COR-L47 (cell line): Measurements from ENCODE around the gene NMUR1.

Source experiments
- DNase-seq: peaks from one replicate; lab custom pipeline; 2025; lab: John Stamatoyannopoulos, UW

Gene NMUR1

DNA sequence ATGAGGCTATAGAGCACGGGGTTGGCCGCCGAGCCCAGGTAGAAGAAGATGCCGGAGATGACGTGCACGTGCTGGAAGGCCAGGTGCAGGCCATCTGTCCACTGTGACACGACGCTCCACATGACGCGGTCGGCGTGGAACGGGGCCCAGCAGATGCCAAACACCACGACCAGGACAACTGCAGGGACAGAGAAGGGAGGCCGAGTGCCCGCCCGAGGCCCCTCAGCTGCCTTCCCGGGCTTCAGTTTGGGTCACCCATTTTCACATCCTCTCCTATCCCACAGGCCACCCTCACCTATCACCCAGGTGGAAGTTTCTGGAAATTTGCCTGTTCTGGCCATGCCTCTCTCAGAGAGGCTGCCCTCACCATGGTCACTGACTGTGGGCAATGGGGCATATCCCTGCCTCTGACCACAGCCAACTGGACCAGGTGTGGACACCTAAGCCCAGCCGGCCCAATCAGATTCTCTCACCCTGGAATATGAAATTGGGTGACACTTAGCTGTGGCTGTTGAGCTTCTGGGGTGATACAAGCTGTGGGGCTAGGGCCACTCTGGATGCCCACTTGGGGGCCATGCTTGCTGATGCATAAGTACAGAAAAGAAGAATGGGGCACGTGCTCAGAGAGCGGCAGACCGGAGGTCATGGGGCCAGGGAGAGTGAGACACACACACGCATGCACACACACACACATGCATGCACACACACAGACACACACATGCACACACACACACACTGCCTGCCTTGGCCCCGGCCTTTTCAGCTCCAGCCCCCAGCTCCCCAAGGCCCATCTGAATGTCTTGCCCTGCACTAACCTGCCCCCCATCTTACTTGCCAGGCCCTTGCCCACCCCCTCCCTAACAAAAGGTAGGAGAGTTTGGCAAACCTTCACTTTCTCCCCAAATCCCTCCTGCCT lies 4.7 kb downstream of the NMUR1 start:
- no peak for DNase-seq

GRCh38 chr2:231524477-231525247 lies 5.6 kb downstream of the NMUR1 start:
- no peak for DNase-seq

GRCh38 chr2:231523451-231524285 lies 6.6 kb downstream of the NMUR1 start:
- no peak for DNase-seq

DNA sequence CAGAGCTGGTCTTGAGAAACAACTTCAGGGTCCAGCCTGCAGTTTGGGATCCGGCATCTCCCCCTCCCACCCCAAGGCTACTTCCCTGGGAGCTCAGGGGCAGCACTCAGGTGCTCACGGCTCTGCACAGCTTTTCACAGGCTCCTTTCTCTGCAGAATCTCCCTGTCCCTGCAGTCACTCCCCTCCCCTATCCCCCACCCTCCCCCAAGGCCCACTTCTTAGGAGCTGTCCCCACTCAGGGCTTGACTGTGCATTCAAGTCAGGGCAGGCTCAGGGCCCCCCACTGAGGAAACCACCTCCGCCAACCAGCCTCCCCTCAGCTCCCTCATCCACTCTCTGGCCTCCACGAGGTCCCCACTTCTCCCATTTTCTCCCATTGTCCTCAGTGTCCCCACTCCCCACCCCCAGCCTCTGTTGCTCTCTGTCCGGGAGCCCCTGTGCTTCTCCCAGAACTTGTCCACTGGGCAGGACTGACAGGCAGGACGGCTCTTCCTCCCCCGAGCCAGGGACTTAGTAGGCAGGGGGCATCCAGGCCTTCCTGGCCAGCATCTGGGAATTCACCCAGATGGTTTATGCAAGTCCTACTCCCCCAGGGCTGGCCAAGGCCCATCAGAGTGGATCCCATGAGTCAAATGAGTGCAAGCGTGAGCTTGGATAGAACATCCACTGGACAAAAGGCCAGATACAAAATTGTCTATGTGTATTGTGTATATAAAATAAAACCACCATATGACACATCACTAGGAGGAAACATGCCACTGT lies 7.6 kb downstream of the NMUR1 start:
- no peak for DNase-seq

DNA sequence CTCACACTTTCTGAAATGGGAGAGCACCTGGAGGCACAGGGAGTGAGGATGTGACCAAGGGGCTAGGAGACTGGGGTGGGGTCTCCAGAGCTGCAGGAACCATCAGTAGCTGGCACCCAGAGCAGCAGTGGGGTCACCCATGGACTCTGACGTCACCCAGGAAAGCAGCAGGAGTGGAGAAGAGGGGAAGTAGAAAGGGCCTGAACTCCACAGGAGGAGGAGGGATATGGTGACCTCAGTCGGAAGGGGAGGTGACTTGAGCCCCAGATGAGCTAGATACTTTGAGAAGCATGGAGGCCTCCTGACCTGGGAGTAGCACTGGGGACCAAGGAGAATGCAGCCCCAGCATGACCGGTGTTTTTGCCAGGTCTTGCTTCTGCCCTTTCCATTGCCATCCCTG lies 8.8 kb downstream of the NMUR1 start:
- no peak for DNase-seq

- no peak for DNase-seq
These were observed 10.2 kb downstream of the NMUR1 start for GRCh38 chr2:231519975-231520555.

GRCh38 chr2:231518771-231519170 lies 11.5 kb downstream of the NMUR1 start:
- no peak for DNase-seq

- no peak for DNase-seq
These were observed 14.6 kb downstream of the NMUR1 start for GRCh38 chr2:231515603-231516002.

GRCh38 chr2:231514951-231515297 lies 15.3 kb downstream of the NMUR1 start:
- DNase-seq, result no peak

GRCh38 chr2:231514225-231514950 lies 15.9 kb downstream of the NMUR1 start:
- DNase-seq, result peak; percentile 86

DNA sequence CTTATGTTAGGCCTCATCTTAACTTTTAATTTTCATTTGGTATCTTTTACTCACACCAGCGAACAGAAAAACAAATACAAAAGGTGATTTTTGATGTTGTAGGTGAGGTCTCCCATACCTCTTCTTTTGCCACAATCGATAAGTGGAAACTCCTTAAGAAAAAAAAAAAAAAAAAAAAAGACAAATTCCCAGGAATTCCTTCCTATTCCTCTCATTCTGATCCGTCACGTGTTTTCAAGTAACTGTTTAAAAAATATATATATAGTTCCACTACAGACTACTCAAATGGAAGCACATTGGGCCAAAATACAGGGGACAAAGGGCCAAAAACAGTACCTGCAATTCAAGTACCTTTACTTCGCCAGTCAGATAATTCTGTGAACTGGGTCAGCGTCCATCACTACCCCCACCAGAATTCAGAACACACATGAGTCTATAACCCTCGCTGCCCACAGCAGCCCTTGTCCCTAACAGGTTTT lies 16.5 kb downstream of the NMUR1 start:
- no peak for DNase-seq

DNA sequence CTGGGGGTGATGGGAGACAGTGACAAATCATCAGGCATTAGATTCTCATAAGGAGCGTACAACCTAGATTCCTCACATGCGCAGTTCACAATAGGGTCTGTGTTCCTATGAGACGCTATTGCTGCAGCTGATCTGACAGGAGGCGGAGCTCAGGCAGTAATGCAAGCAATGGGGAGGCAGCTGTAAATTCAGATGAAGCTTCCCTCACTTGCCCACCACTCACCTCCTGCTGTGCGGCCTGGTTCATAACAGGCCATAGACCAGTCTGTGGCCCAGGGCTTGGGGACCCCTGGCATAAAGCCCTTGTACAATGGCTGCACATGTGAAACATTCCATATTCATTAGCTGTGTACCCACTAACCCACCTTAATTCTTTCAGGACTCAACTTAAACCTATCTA lies 18.0 kb downstream of the NMUR1 start:
- no peak for DNase-seq

- no peak for DNase-seq
These were observed 26.5 kb downstream of the NMUR1 start for GRCh38 chr2:231503766-231504165.

GRCh38 chr2:231502596-231502995 lies 27.6 kb downstream of the NMUR1 start:
- no peak for DNase-seq

- DNase-seq, result no peak
These were observed 32.6 kb downstream of the NMUR1 start for GRCh38 chr2:231497651-231498050.

DNA sequence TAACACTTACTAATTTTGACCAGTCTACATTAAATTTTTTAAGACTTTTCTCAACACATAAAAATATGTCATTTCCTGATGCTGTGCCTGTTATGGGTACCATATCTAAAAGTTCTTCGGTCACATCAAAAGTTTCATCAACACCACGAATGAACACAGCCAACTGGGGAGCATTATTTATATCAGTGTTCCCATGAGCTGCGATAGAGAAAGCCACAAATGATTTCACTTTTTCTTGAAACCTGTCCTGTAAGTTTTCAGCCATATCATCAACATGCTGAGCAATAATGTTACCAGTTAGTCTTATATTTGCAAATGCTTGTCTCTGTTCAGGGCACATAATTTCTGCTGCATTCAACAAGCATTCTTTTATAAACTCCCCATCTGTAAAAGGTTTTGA lies 35.6 kb downstream of the NMUR1 start:
- DNase-seq, result no peak

DNA sequence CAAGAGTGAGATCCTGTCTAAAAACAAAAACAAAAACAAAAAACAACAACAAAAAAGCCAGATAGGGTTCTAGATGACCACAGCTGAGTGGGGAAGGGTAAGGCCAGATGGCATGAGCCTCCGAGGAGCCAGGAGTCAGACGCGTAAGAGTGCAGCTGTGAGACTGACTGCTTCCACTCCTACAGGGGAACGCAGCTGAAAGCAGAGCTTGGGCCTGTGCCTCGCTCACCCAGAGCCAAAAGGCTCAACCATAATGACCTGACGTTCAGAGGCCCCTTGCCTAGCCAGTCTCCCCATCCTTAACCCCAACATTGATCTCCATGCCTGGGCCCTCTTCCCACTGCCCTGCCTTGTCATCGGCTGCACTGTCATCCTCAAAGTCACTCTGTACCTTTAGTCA lies 39.4 kb downstream of the NMUR1 start:
- DNase-seq, result no peak

- DNase-seq, result no peak
These were observed 40.3 kb downstream of the NMUR1 start for GRCh38 chr2:231489990-231490389.

- DNase-seq, result no peak
These were observed 41.9 kb downstream of the NMUR1 start for GRCh38 chr2:231488331-231488730.

- no peak for DNase-seq
These were observed 43.2 kb downstream of the NMUR1 start for GRCh38 chr2:231486851-231487596.
